Measurements from ENCODE around the gene GREB1L.
"Not testable (repeated sequence)": the region's sequence is repeated elsewhere in the genome, so short reads cannot be mapped to it uniquely, and the experiment has no call there.

Gene GREB1L

DNA sequence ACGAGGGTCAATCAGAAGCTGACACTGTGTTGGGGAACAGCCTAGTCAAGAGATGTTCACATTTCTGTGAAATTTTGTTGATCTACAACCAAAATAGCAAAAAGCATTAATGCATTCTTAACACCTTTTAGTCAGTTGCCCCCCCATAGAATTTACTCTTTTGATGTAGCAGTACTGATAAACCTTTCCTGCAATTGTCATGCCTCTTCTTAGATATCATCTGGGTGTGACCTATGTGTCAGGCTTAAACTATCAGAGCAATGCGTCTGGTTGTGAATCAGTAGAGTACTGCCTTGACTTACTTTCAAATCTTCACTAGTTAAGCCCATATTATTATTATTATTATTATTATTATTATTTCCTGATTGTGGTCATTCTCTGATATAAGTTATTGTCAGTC, 61.9 kb downstream of the GREB1L start:
- Mint-ChIP-seq H3K36me3 (ENCODE audit: low read depth) (no peaks in the 10 kb centered on the region), H3K27me3 (ENCODE audit: low read depth) (peaks cover 2% of the 10 kb centered on the region), H3K4me1 (ENCODE audit: low read depth) (peaks cover 4% of the 10 kb centered on the region), H3K27ac (no peak overlapping the region), H3K4me3 (no peak overlapping the region), H3K9me3 (no peaks in the 10 kb centered on the region)
- no peak for DNase-seq (ENCODE audit: low spot score)

DNA sequence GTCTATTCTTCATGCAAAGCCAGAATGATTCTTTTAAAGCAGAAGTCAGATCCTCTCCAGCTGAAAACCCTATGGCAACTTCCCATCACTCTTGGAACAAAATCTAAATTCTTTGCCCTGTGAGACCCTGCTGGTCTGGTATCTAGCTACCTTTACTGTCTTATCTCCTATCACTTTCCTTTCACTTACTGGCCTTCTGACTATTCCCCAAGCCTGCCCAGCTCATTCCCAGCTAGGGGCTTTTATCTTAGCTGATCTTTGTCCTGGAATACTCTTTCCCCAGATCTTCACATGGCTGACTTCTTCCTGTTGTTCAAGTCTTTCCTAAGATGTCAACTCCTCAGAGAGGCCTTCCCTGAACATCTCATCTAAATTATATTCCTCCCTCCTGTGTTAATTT, 63.6 kb downstream of the GREB1L start:
- no peaks in the 10 kb centered on the region for H3K36me3 Mint-ChIP-seq (ENCODE audit: low read depth)
- no peaks in the 10 kb centered on the region for H3K9me3 Mint-ChIP-seq
- peaks cover 2% of the 10 kb centered on the region for H3K27me3 Mint-ChIP-seq (ENCODE audit: low read depth)
- no peak overlapping the region for H3K4me3 Mint-ChIP-seq
- DNase-seq (ENCODE audit: low spot score): no peak
- peaks cover 3% of the 10 kb centered on the region for H3K4me1 Mint-ChIP-seq (ENCODE audit: low read depth)
- H3K27ac Mint-ChIP-seq: no peak overlapping the region

DNA sequence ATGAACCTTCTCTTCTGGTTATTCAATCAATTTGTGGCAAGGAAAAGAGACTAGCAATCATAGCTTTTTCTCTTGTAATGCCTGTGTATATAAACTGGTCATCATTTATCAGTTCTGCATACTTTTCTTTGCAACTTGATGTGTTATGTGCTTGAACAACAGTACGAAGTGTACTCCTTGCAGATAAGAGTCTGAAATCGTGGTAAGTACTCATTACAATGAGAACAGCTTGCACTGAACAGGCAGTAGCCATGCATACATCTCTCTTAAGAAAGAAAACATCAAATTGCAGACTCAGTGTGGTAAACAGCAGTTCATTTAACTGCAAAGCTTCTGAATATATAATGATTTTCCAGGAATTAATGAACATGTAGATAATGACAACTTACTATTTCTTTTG, 64.3 kb downstream of the GREB1L start:
- Mint-ChIP-seq H3K27ac (no peak overlapping the region), H3K9me3 (no peaks in the 10 kb centered on the region), H3K36me3 (ENCODE audit: low read depth) (no peaks in the 10 kb centered on the region), H3K27me3 (ENCODE audit: low read depth) (no peaks in the 10 kb centered on the region), H3K4me1 (ENCODE audit: low read depth) (no peaks in the 10 kb centered on the region), H3K4me3 (no peak overlapping the region)
- no peak for DNase-seq (ENCODE audit: low spot score)

DNA sequence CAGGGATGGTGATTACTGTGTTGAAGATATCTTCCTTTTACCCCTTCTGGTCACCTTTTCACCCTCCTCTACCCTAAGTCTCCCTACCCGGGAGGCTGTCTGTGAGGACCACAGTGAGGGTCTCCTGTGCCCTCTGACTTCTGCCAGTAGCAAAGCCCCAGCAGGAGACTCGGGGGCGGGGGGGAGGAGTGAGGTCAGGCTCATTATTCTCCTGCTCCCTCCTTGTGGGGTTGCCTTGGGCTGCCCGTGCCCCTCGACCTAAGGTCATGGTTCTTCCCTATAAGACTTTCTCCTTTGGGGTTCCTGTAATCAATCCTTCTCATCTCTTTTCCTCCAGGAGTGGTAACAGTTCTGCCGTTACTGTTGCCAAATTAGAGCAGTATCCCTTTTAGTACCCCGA, 65.5 kb downstream of the GREB1L start:
- Mint-ChIP-seq H3K4me1 (ENCODE audit: low read depth) (no peaks in the 10 kb centered on the region), H3K27ac (no peak overlapping the region), H3K27me3 (ENCODE audit: low read depth) (no peaks in the 10 kb centered on the region), H3K4me3 (no peak overlapping the region), H3K9me3 (no peaks in the 10 kb centered on the region), H3K36me3 (ENCODE audit: low read depth) (no peaks in the 10 kb centered on the region)
- DNase-seq (ENCODE audit: low spot score): no peak

DNA sequence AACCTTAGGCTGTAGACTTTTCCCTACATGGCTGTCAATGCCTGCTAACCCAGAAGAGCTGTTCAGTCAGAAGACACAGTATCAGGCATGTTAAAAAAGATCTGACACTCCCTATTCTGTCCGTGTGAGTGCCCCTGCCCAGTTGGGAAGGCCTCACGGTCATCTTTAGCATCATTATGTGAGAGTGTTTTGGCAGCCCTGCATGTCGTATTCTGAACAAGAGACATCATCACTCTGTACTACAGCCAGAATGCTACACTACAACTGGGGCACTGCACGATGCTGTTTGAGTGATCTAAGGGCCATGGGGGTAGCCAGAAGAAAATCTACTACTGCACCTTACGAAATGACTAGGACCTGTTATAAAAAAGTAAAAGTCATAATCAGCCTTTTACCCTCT, 67.2 kb downstream of the GREB1L start:
- Mint-ChIP-seq H3K27me3 (ENCODE audit: low read depth) (no peaks in the 10 kb centered on the region), H3K4me1 (ENCODE audit: low read depth) (no peaks in the 10 kb centered on the region), H3K27ac (no peak overlapping the region), H3K36me3 (ENCODE audit: low read depth) (no peaks in the 10 kb centered on the region), H3K4me3 (no peak overlapping the region), H3K9me3 (no peaks in the 10 kb centered on the region)
- no peak for DNase-seq (ENCODE audit: low spot score)

DNA sequence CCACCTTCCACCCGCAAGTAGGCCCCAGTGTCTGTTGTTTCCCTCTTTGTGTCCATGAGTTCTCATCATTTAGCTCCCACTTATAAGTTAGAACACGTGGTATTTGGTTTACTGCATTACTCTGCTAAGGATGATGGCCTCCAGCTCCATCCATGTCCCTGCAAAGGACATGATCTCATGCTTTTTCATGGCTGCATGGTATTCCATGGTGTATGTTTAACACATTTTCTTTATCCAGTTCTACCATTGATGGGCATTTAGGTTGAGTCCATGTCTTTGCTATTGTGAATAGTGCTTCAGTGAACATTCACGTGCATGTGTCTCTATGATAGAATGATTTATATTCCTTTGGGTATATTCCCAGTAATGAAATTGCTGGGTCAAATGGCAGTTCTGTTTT, 69.9 kb downstream of the GREB1L start:
- not testable (repeated sequence) for H3K27me3 Mint-ChIP-seq (ENCODE audit: low read depth); H3K27ac Mint-ChIP-seq; H3K4me3 Mint-ChIP-seq; DNase-seq (ENCODE audit: low spot score); H3K9me3 Mint-ChIP-seq; H3K4me1 Mint-ChIP-seq (ENCODE audit: low read depth); H3K36me3 Mint-ChIP-seq (ENCODE audit: low read depth)

DNA sequence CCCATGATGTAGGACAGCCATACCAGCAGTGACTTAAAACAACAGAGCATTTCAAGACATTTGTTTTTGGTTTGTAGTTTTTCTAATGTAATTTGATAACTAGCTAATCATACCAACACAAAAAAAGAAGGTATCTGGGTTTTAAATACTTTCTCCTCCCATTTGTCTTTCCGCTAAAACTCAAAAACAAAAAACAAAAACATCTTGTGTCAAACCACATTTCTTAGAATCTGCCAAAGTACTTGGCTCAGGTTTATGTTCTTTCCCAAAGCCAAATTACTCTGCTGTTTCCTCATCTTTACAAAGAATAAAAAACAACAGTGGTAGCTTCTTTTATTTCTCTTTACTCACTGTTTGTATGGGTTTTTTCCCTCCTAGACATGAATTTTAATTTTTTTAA, 71.5 kb downstream of the GREB1L start:
- DNase-seq (ENCODE audit: low spot score): no peak
- Mint-ChIP-seq H3K36me3 (ENCODE audit: low read depth) (no peaks in the 10 kb centered on the region), H3K4me1 (ENCODE audit: low read depth) (no peaks in the 10 kb centered on the region), H3K27me3 (ENCODE audit: low read depth) (no peaks in the 10 kb centered on the region), H3K9me3 (no peaks in the 10 kb centered on the region), H3K27ac (no peak overlapping the region), H3K4me3 (no peak overlapping the region)

DNA sequence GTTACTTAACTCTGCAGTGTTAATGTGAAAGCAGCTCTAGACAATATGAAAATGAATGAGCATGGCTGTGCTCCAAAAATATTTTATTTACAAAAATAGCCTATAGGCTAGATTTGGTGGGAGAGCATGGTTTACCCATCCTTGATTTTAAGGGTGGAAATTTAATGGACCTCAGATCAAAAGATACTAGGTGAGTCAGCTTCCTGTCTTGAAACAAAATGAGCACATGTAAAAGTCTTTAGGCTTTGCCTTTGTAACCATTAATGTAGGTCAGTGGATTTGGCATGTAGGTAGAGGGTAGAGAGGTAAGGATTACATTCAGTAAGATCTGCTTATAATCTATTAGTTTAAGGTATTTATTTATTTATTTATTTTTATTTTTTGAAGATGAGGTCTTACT, 72.7 kb downstream of the GREB1L start:
- Mint-ChIP-seq H3K36me3 (ENCODE audit: low read depth) (no peaks in the 10 kb centered on the region), H3K9me3 (no peaks in the 10 kb centered on the region), H3K4me1 (ENCODE audit: low read depth) (no peaks in the 10 kb centered on the region), H3K27me3 (ENCODE audit: low read depth) (no peaks in the 10 kb centered on the region), H3K4me3 (no peak overlapping the region), H3K27ac (no peak overlapping the region)
- DNase-seq (ENCODE audit: low spot score): no peak

DNA sequence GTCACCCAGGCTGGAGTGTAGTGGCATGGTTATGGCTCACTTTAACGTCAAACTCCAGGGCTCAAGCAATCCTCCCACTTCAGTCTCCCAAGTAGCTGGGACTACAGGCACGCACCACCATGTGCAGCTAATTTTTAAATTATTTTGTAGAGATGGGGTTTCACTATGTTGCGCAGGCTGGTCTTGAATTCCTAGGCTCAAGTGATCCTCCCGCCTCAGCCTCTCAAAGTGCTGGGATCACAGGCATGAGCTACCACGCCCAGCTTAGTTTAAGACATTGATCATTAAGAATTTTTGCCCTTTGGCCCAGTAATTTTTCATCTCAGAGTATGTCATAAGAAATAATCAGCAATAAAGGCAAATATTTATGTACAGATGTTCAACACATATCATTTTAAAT, 73.1 kb downstream of the GREB1L start:
- DNase-seq (ENCODE audit: low spot score); H3K27me3 Mint-ChIP-seq (ENCODE audit: low read depth); H3K4me1 Mint-ChIP-seq (ENCODE audit: low read depth); H3K27ac Mint-ChIP-seq; H3K4me3 Mint-ChIP-seq; H3K9me3 Mint-ChIP-seq; H3K36me3 Mint-ChIP-seq (ENCODE audit: low read depth): not testable (repeated sequence)

DNA sequence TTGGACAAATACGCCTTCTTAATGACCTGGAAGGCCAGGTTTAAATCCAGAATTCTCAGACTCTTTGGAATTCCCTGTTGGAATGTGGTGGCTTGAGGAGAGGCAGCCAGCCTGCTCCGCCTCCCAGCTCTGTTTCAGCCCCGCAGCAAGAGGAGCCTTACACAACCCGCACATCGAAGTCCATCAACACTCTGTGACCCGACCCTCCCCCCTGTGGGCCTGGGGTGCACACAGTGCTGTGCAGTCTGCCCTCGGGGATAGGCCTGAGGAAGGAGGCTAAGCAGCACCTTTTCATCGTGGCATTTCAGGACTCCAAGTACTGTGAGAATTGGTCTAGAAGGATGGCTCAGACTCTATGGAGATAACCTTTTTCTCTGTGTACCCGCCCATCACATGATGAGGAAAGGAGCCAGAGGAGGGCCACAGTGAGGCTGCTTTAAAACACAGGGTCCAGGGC, 73.7 kb downstream of the GREB1L start:
- no peaks in the 10 kb centered on the region for H3K27me3 Mint-ChIP-seq (ENCODE audit: low read depth)
- H3K4me1 Mint-ChIP-seq (ENCODE audit: low read depth): no peaks in the 10 kb centered on the region
- H3K27ac Mint-ChIP-seq: no peak overlapping the region
- no peak overlapping the region for H3K4me3 Mint-ChIP-seq
- no peak for DNase-seq (ENCODE audit: low spot score)
- H3K36me3 Mint-ChIP-seq (ENCODE audit: low read depth): no peaks in the 10 kb centered on the region
- no peaks in the 10 kb centered on the region for H3K9me3 Mint-ChIP-seq

DNA sequence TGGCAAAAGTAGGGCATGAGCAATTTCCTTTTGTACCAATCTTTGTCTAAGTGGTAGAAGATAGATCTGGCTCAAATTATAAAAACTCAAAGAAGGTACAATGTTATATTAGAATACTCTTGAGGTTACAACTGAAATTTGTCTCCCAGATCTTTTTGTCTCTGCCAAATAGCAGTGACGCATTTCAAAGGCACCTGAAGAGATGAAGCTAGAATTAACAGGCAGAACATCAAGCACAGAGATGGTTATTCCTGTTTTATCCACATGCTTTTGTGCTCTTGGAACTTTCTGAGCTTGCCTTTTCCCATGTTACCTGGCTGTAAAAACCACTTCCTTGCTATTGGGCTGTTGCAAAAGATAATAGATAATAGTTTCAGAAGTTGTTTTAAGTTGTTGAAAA, 74.3 kb downstream of the GREB1L start:
- H3K27ac Mint-ChIP-seq: no peak overlapping the region
- no peaks in the 10 kb centered on the region for H3K27me3 Mint-ChIP-seq (ENCODE audit: low read depth)
- no peaks in the 10 kb centered on the region for H3K9me3 Mint-ChIP-seq
- H3K4me3 Mint-ChIP-seq: no peak overlapping the region
- no peak for DNase-seq (ENCODE audit: low spot score)
- no peaks in the 10 kb centered on the region for H3K4me1 Mint-ChIP-seq (ENCODE audit: low read depth)
- no peaks in the 10 kb centered on the region for H3K36me3 Mint-ChIP-seq (ENCODE audit: low read depth)

DNA sequence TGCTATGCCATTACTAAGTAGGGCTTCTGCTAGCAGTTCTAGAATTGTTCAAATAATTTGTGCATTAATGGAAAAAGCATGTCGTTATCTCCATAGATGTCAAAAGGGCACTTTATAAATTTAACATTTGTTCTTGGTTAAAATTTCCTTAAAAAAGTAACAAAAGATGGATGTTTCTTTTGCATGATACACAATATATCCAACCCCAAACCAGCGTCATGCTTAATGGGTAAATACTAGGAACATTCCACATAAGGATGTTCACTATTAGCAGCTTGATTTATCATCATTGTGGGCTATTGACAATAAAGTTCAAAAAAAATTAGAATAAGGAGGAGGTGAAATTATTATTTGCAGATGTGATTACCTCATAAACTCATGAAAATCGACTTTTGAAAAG, 79.7 kb downstream of the GREB1L start:
- Mint-ChIP-seq H3K36me3 (ENCODE audit: low read depth) (no peaks in the 10 kb centered on the region), H3K4me3 (no peak overlapping the region), H3K27ac (no peak overlapping the region), H3K27me3 (ENCODE audit: low read depth) (no peaks in the 10 kb centered on the region), H3K4me1 (ENCODE audit: low read depth) (no peaks in the 10 kb centered on the region), H3K9me3 (no peaks in the 10 kb centered on the region)
- DNase-seq (ENCODE audit: low spot score): no peak

DNA sequence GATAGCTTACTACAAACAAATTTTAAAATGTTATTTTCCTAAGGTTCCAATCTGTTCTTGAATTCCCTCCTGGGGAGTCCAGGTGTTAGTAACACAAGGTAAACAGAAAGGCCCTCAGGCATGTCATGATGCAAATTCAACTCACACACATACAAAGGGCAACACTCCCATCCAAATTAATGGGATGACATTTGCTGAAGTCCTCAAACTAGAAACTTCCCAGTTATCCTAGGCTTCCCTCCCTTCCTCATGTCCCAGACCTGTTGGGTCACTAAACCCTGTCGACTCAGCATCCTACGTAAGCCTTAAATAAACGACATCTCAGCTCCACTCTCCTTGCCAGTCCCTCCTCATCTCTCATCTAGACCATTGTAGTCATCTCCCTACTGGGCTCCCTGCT, 85.1 kb downstream of the GREB1L start:
- DNase-seq (ENCODE audit: low spot score): no peak
- H3K4me3 Mint-ChIP-seq: no peak overlapping the region
- no peaks in the 10 kb centered on the region for H3K27me3 Mint-ChIP-seq (ENCODE audit: low read depth)
- no peaks in the 10 kb centered on the region for H3K36me3 Mint-ChIP-seq (ENCODE audit: low read depth)
- no peaks in the 10 kb centered on the region for H3K4me1 Mint-ChIP-seq (ENCODE audit: low read depth)
- H3K9me3 Mint-ChIP-seq: no peaks in the 10 kb centered on the region
- H3K27ac Mint-ChIP-seq: no peak overlapping the region

DNA sequence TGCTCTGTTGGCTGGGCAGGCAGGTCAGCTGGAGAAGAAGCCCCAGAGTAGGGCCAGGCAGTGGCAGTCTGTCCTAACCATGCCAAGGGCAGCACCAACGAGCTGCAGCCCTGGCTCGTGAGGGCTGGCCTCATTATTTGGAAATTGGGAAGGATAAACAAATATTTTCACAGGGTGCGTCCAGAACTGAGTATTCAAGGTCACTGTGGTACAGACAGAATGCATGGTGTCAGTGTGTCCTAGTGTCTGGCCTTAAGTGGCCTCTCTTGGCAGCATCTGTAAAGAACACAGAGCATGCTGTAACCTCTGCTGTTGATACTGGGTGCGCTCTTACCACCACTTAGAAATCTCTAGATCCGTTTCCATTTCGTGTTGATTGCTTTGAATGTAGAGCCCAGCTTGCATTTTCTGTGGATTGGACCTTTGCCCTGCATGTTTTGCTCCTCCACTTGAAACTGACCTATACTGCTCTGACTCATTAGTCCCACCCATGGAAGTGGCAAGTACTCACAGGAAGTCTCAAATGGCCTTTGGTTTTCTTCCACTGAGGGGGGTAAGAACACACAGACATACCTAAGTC, 88.2 kb downstream of the GREB1L start:
- H3K9me3 Mint-ChIP-seq: no peaks in the 10 kb centered on the region
- DNase-seq (ENCODE audit: low spot score): no peak
- no peak overlapping the region for H3K27ac Mint-ChIP-seq
- H3K4me3 Mint-ChIP-seq: no peak overlapping the region
- H3K4me1 Mint-ChIP-seq (ENCODE audit: low read depth): no peaks in the 10 kb centered on the region
- no peaks in the 10 kb centered on the region for H3K27me3 Mint-ChIP-seq (ENCODE audit: low read depth)
- no peaks in the 10 kb centered on the region for H3K36me3 Mint-ChIP-seq (ENCODE audit: low read depth)

DNA sequence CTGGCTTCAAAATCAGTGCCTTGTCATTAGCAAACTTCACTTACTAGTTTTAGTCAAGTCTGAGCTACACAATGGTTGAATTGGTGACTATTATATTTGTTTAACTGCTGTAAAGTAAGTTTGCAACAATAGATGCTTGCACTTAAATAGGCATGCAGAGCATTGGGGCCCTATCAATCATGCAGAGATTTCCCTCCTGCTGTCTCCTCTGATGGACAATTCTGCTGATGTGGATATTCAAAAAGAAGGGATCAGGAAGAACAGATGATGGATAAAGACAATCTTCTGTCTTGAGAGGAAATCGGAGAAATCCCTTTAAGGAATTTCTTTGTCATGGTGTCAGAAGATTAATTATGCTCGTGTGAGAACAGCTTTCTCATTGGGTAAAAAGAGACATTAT, 89.0 kb downstream of the GREB1L start:
- DNase-seq (ENCODE audit: low spot score): no peak
- no peaks in the 10 kb centered on the region for H3K36me3 Mint-ChIP-seq (ENCODE audit: low read depth)
- no peak overlapping the region for H3K4me3 Mint-ChIP-seq
- no peak overlapping the region for H3K27ac Mint-ChIP-seq
- H3K4me1 Mint-ChIP-seq (ENCODE audit: low read depth): no peaks in the 10 kb centered on the region
- no peaks in the 10 kb centered on the region for H3K9me3 Mint-ChIP-seq
- no peaks in the 10 kb centered on the region for H3K27me3 Mint-ChIP-seq (ENCODE audit: low read depth)
